Ramos (cell line): ENCODE data around the gene ALDH3B1.

ENCODE experiments used
- in situ Hi-C: fragments of 300-500 bp; cut with MboI; formaldehyde crosslinking; loops from one replicate; pipeline ENCODE4 v1.14.3; 2022; ENCODE audit warnings: low sequenced_read_pairs; ENCODE audit not compliant: unreplicated experiment

The ALDH3B1 gene

GRCh38 chr11:68026391-68027105 is 16.4 kb downstream of the ALDH3B1 start:
- in situ Hi-C loops: no loop called here

GRCh38 chr11:68027667-68028066 is 17.5 kb downstream of the ALDH3B1 start:
- in situ Hi-C loops: no loop called here

DNA sequence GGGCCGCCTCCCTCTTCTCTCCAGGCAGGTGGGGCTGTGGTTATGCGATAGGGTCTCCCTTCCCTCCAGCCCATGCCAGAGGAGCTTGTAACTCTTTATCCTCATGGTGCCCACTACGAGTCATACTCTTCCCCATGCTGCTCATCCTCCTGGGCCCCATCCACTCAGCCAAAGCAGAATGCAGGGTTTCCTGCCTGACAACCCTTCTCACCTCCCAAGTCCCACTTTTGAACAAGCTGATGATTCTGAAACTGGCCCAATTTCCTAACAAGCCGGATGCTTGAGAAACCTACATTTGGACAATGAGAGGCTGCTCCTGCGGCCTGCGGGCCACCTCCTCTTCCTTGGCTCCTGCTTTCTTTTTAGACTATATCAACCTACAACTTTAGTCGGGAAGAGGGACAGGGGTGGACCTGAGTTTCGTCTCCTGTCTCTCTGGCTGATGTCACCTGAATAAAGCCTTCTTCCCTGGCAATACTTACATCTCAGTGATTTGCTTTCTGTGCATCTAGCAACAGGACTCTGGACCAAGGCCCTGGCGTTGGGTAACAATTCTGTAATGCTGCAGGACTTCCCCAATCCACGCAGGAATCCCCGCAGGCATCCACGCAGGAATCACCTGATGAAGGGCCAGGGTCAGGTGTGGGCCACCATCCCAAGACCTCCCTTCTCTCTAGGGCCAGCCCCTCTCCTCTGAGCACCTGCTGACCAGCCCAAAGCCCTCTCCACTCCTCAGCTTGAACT is 18.8 kb downstream of the ALDH3B1 start:
- in situ Hi-C loops: no loop called here

DNA sequence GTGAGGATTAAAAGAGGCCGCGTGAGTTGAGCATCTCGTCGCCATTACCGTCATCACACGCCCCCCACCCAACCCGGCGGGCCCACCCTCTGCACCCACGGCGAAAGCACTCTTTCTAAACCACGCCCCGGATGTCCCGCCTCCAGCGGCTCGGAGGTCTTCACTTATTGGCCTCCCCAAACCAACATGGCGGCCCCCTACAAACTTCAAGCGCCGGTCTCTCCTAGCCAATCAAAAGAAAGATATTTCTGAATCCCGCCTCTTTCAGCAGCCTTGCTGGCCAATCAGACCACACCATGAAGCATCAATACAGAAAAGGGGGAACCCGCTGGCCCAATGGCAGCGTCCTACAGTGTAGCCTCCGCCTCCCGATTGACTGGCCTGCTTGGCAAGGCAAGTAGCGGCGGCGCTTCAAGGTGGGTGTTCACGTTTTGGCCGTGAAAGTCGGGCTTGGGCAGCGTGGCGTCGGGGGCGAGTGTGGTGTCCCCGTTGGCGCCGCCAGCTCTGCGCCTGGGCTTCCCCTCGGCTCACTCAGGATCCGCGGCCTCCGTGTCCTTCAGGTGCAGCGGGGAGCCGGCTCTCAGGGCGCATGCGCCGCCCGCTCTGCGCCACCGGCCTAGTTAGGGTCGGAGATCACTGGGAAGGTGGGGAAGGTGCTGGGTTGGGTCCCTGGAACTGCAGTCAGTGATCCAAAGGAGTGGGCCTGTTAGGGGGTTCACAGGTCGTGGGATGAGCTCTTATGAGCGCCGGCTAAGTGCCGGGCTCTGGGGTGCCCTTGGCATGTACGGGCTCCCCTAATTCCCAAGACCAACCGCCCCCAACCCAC is 20.4 kb downstream of the ALDH3B1 start, which contains the start of gene NDUFS8:
NDUFS8 (plus strand) TSS at position 364 of the 826 bp plus-strand sequence. CDS start 1,471 bp downstream, outside the sequence.
- in situ Hi-C loops: no loop called here

DNA sequence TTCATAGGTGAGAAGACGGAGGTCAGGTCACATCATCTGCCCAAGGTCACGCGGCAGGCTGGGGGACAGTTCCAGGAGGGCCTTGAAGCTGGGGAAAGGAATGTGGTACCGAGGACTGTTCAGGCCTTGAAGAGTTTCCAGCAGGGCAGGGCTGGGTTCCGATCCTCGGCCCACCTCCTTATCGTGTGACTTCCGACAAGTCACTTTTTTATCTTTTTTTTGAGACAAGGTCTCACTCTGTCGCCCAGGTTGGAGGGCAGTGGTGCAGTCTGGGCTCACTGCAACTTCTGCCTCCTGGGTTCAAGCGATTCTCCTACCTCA is 21.0 kb downstream of the ALDH3B1 start:
- in situ Hi-C loops: no loop called here

DNA sequence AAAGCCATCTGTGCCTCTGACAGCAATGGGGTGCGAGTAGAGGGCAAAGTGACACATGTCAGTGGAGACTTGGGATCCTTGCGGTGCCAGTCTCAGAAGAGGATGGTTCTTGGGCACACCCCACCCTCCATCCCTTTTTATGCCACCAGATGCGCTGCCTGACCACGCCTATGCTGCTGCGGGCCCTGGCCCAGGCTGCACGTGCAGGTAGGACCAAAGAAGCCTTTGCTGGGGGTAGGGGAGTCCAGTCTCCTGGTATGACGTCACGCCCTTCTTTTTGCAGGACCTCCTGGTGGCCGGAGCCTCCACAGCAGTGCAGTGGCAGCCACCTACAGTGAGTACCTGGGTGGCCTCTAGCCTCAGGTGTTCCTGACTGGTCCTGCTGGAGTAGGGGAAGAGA is 21.9 kb downstream of the ALDH3B1 start:
- in situ Hi-C loops: no loop called here

- in situ Hi-C loops: no loop called here
Measured at GRCh38 chr11:68032997-68033707, 23.0 kb downstream of the ALDH3B1 start.

GRCh38 chr11:68033708-68034045 is 23.6 kb downstream of the ALDH3B1 start:
- in situ Hi-C loops: no loop called here

GRCh38 chr11:68035266-68035876 is 25.2 kb downstream of the ALDH3B1 start:
- in situ Hi-C loops: no loop called here

GRCh38 chr11:68036141-68036716 is 26.1 kb downstream of the ALDH3B1 start:
- in situ Hi-C loops: no loop called here

DNA sequence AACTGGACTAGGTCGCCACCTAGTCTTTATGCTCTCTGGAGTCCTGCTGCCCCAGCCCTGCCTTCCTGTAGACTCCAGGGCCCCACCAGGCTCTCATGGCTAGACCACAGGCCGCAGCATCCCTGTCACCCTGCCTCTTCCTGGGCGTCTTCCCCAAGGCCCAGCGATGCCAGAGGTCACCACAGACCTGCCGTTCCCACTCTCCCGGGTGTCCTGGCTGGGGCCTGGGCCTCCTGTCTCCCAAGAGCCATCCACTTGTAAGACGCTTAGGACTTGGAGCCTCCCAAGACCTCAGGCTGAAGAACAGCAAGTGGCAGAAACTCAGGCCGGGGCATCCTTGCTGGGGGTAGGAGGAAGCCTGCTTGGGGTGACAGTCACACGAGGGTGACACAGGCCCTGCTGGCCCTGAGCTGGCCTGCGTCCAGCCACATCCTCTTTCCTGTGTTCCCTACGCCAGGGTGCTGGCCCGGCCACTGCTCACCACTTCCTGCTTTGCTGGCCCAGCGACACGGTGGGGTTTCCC is 26.7 kb downstream of the ALDH3B1 start:
- in situ Hi-C loops: no loop called here

DNA sequence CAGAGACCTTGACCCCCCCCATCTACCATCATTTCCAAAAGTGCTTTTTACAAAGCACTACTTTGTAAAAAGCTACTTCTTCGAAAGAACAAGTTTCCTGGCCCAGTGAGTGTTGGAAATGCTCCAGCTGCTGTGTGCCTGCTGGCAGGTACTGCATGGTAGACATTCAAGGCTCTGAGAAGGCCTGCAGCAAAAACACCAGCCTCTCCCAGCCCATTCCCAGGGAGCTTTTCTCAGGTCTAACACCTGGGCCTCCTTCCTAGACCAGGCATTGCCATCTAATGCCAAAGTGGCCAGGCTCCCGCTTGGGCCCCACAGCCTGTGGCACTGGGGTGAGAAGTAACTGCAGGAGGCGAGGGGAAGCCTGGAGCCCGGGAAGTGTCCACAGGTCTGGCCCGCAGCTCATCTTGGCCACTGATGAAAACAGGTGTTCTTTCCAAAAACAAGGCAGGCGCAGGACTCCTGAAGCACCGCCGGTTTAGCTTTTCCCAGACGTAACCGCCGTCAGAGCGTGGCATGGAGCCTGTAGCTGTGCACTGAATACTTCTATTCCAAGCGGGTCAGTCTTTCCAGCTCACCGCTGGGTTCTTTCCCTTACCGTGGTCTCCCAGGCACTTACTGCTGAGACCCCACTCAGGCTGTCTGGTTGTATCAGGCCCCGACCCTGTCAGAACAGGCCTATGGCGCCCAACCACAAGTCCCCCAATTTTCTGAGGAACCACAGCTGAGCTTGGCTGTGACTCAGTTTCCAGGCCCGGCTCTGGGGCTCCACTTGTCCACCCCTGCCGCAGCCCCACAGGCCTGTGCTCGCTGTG is 27.5 kb downstream of the ALDH3B1 start:
- in situ Hi-C loops: no loop called here

DNA sequence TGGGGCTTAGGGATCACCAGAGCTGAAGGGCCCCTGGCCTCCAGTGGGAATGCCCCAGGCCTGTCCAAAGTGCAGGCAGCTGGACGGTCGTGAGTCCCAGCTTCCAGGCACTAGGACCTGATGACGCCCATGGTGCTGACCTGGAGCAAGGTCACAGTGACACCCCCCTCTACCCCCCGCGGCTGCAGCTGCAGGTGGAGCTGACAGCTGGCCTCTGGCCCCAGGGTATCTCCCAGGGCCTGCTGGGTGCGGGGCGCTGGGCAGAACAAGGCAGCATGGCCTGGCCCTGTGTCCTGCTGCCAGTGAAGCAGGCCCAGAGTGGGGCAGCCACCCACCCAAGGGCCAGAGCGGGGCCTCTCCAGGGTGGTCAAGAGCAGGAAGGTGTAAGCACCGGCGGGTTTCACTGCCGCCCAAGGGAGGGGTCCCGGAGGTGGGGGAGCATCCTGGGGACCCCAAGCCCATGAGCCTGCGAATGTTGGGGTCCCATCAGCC is 28.1 kb downstream of the ALDH3B1 start:
- in situ Hi-C loops: no loop called here

DNA sequence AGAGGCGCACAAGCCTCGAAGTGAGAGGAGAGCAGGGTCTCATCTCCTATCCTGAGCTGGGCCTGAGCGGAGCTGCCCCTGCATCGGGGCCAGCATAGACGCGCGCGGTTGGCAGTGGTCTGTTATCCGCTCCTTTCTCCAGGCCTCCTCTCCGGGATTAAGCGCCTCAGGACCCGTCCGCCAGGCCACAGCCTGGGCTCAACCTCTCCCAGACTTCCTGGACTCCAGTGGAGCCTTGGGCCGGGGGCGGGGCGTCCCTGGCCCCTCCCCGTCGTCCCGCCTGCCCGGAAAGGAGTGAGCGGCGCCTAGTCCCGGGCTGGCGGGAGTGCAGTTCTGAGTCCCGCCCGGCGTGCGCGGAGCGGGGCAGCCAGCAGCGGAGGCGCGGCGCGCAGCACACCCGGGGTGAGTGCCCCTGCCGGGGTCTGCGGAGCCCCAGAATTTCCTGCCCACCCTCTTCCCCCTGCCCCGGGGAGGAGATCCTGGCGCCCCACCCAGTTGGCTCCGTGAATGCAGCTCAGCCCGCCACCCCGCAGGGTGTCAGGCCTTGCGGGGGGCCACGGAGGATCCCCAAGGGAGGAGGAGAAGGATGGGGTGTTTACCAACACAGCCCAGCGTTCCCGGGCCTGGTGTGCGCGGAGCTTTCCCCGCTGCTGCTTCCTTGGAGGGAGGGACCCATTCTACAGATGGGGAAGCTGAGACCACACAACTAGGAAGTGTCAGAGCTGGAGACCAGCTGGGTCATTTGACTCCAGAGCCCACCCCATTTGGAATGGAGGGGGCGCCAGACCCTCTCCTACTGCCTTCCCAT is 28.8 kb downstream of the ALDH3B1 start, which contains the start of gene TCIRG1:
TCIRG1 (plus strand) TSS at position 308 of the 808 bp plus-strand sequence. CDS start 2,247 bp downstream, outside the sequence.
- in situ Hi-C loops: no loop called here

GRCh38 chr11:68039526-68040086 is 29.5 kb downstream of the ALDH3B1 start:
- in situ Hi-C loops: no loop called here

GRCh38 chr11:68040101-68040956 is 30.2 kb downstream of the ALDH3B1 start:
- in situ Hi-C loops: no loop called here
